ENCODE results near the gene TPPP. TPM values are rescaled to one million over a fixed set of nuclear protein-coding genes. Genes with fewer than 3 reads are reported as not detected.

TPPP gene
- total RNA-seq, 1 experiment from 2014 or later = 3.9 TPM

DNA sequence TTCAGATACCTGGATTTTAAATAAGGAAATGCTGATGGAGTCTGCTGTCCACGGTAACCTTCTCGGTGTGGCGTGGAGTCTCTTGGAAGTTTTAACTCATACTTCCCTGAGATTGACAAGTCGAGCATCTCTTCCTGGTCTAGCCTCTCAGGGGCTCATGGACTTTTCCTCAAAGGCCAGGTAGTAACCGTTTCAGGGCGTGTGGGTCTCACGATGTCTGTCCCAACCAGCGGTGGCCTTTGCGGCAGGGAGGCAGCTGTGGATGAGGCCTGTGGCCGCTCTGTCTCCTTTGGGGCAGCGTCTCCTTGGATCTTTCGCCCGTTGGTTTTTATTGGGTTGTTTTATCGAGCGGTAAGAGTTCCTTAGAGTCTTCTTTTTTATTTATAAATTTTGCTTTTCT lies 48.2 kb downstream of the TPPP start:
- H3K4me2 ChIP-seq (ENCODE audit: low read length) = no peak overlapping the region
- no peak for TF ChIP-seq SRF (IDR thresholded peaks at IDR 0.05; ENCODE audit: low read depth)
- TF ChIP-seq, protein P1, sequence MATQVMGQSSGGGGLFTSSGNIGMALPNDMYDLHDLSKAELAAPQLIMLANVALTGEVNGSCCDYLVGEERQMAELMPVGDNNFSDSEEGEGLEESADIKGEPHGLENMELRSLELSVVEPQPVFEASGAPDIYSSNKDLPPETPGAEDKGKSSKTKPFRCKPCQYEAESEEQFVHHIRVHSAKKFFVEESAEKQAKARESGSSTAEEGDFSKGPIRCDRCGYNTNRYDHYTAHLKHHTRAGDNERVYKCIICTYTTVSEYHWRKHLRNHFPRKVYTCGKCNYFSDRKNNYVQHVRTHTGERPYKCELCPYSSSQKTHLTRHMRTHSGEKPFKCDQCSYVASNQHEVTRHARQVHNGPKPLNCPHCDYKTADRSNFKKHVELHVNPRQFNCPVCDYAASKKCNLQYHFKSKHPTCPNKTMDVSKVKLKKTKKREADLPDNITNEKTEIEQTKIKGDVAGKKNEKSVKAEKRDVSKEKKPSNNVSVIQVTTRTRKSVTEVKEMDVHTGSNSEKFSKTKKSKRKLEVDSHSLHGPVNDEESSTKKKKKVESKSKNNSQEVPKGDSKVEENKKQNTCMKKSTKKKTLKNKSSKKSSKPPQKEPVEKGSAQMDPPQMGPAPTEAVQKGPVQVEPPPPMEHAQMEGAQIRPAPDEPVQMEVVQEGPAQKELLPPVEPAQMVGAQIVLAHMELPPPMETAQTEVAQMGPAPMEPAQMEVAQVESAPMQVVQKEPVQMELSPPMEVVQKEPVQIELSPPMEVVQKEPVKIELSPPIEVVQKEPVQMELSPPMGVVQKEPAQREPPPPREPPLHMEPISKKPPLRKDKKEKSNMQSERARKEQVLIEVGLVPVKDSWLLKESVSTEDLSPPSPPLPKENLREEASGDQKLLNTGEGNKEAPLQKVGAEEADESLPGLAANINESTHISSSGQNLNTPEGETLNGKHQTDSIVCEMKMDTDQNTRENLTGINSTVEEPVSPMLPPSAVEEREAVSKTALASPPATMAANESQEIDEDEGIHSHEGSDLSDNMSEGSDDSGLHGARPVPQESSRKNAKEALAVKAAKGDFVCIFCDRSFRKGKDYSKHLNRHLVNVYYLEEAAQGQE (IDR thresholded peaks at IDR 0.05; ENCODE audit: low read depth) = no peak
- no peak for TF ChIP-seq ZNF274 (IDR thresholded peaks at IDR 0.05; ENCODE audit: low read depth, low read length)
- TF ChIP-seq, protein P2, sequence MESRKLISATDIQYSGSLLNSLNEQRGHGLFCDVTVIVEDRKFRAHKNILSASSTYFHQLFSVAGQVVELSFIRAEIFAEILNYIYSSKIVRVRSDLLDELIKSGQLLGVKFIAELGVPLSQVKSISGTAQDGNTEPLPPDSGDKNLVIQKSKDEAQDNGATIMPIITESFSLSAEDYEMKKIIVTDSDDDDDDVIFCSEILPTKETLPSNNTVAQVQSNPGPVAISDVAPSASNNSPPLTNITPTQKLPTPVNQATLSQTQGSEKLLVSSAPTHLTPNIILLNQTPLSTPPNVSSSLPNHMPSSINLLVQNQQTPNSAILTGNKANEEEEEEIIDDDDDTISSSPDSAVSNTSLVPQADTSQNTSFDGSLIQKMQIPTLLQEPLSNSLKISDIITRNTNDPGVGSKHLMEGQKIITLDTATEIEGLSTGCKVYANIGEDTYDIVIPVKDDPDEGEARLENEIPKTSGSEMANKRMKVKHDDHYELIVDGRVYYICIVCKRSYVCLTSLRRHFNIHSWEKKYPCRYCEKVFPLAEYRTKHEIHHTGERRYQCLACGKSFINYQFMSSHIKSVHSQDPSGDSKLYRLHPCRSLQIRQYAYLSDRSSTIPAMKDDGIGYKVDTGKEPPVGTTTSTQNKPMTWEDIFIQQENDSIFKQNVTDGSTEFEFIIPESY (IDR thresholded peaks at IDR 0.05; ENCODE audit: extremely low read depth, insufficient replicate concordance, low read length) = no peak
- no peak for TF ChIP-seq ZFX (IDR thresholded peaks at IDR 0.05)
- no peak for TF ChIP-seq POLR2A (IDR thresholded peaks at IDR 0.05; ENCODE audit: borderline replicate concordance, extremely low read depth, insufficient read depth, insufficient read length)
- no peak for TF ChIP-seq POLR2AphosphoS5 (IDR thresholded peaks at IDR 0.05; ENCODE audit: low read depth, low read length)
- no peak for TF ChIP-seq EZH2 (IDR thresholded peaks at IDR 0.05)
- no peak for TF ChIP-seq CBX3 (IDR thresholded peaks at IDR 0.05; ENCODE audit: low read depth)
- TF ChIP-seq EZH2phosphoT487 (IDR thresholded peaks at IDR 0.05; ENCODE audit: borderline replicate concordance) = no peak
- TF ChIP-seq ELF1 (IDR thresholded peaks at IDR 0.05; ENCODE audit: borderline replicate concordance, low read depth) = no peak
- TF ChIP-seq, protein P3, sequence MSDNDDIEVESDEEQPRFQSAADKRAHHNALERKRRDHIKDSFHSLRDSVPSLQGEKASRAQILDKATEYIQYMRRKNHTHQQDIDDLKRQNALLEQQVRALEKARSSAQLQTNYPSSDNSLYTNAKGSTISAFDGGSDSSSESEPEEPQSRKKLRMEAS (IDR thresholded peaks at IDR 0.05) = no peak
- TF ChIP-seq, protein P4, sequence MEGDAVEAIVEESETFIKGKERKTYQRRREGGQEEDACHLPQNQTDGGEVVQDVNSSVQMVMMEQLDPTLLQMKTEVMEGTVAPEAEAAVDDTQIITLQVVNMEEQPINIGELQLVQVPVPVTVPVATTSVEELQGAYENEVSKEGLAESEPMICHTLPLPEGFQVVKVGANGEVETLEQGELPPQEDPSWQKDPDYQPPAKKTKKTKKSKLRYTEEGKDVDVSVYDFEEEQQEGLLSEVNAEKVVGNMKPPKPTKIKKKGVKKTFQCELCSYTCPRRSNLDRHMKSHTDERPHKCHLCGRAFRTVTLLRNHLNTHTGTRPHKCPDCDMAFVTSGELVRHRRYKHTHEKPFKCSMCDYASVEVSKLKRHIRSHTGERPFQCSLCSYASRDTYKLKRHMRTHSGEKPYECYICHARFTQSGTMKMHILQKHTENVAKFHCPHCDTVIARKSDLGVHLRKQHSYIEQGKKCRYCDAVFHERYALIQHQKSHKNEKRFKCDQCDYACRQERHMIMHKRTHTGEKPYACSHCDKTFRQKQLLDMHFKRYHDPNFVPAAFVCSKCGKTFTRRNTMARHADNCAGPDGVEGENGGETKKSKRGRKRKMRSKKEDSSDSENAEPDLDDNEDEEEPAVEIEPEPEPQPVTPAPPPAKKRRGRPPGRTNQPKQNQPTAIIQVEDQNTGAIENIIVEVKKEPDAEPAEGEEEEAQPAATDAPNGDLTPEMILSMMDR (IDR thresholded peaks at IDR 0.05 in 2 of 3, conservative IDR thresholded peaks at IDR 0.05 in 1 of 3; ENCODE audit: borderline replicate concordance in 1 of 3, insufficient read depth in 1 of 3, low read depth in 2 of 3, low read length in 2 of 3) = no peak
- TF ChIP-seq FOSL1 (IDR thresholded peaks at IDR 0.05; ENCODE audit: low read depth) = no peak
- no TSS peak for BruUV-seq (replicated peaks)
- no peak overlapping the region for H3K27ac ChIP-seq (ENCODE audit: low read depth, low read length)
- no peak overlapping the region for H3K4me3 ChIP-seq (replicated peaks in 1 of 2; ENCODE audit: low read depth in 1 of 2, low read length in 2 of 2)
- no peak overlapping the region for H3K9ac ChIP-seq (ENCODE audit: low read length)
- ChIA-PET RAD21 (ENCODE audit: low non-redundant PET in 1 of 2, low total read pairs in 2 of 2, uncharacterized antibody in 2 of 2, unreplicated experiment in 2 of 2) (no interaction called here), POLR2A (no interaction called here), CTCF (no interaction called here)
- peaks cover 0 to 9% of the 10 kb centered on the region in 2 experiments; a peak in 1 of 4 replicates for H3K9me3 ChIP-seq (ENCODE audit: control insufficient read depth in 1 of 2, insufficient read depth in 1 of 2, low read depth in 1 of 2, low read length in 2 of 2)
- H3K4me1 ChIP-seq (ENCODE audit: control insufficient read depth in 1 of 2, insufficient read depth in 2 of 2, low read length in 2 of 2) = no peaks in the 10 kb centered on the region
- no peak overlapping the region for H2AFZ ChIP-seq (ENCODE audit: low read depth, low read length, poor library complexity, severe bottlenecking)
- peaks cover 17% of the 10 kb centered on the region; the same call in 1 of the 2 replicates for H3K79me2 ChIP-seq (ENCODE audit: insufficient read depth, low read length)
- no peak for ATAC-seq
- no peaks in the 10 kb centered on the region for H4K20me1 ChIP-seq (ENCODE audit: insufficient read depth)
- no peak for DNase-seq (ENCODE audit: low read depth, low spot score)
- H3K9me2 ChIP-seq (ENCODE audit: insufficient read depth) = no peaks in the 10 kb centered on the region
- peaks cover 27 to 44% of the 10 kb centered on the region in 2 experiments; a peak in 3 of 4 replicates for H3K36me3 ChIP-seq (ENCODE audit: control insufficient read depth in 1 of 2, insufficient read depth in 2 of 2, low read length in 2 of 2)
- intact Hi-C loops (cut with micrococcal nuclease) = no loop called here
- no peaks in the 10 kb centered on the region for H3K27me3 ChIP-seq (ENCODE audit: insufficient read depth, low read length)
